ENCODE measurements around the gene SCPEP1. TPM values are rescaled to one million over a fixed set of nuclear protein-coding genes. Genes with fewer than 3 reads are reported as not detected.
A peak's percentile ranks its signal among the peaks of the same experiment; 100 is the strongest.

The SCPEP1 gene
- total and polyA plus RNA-seq, 4 donors: 34.8 to 49.5 (median 44.0) TPM

DNA sequence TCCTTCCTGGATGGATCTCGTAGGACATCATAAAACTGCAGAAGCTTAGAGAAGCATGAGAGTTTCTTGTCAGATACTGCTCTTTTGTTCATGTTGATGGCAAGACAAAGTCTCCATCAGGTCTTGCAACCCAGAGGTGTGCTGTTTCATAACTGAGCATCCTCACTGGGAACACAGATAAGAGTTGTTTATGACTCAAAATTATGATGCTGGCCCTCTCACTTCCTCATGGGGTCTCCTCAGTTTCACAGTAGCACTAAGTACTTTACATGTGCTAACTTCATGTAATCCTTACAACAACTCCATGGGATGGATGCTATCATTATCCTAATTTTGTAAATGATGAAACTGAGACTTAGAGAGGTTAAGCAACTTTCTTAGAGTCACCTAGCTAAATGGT, 14.4 kb downstream of the SCPEP1 start:
- WGBS (ENCODE audit: insufficient coverage): 83% methylated on average over 1 of the region's 1 CpG
- H3K9me3 ChIP-seq (ENCODE audit: control insufficient read depth, insufficient read depth, low read length): peaks cover 3% of the 10 kb centered on the region
- no peaks in the 10 kb centered on the region for H3K27me3 ChIP-seq (ENCODE audit: control insufficient read depth, insufficient read depth, low read length)
- no peak for DNase-seq (ENCODE audit: low read depth in 4 of 6, low spot score in 6 of 6)
- H3K4me3 ChIP-seq (ENCODE audit: low read depth, low read length): no peak overlapping the region
- no peaks in the 10 kb centered on the region for H3K4me1 ChIP-seq (ENCODE audit: control insufficient read depth, insufficient read depth, low read length)
- H3K27ac ChIP-seq (ENCODE audit: low read depth, low read length): no peak overlapping the region
- H3K36me3 ChIP-seq (ENCODE audit: control insufficient read depth, insufficient read depth, low read length): no peaks in the 10 kb centered on the region

DNA sequence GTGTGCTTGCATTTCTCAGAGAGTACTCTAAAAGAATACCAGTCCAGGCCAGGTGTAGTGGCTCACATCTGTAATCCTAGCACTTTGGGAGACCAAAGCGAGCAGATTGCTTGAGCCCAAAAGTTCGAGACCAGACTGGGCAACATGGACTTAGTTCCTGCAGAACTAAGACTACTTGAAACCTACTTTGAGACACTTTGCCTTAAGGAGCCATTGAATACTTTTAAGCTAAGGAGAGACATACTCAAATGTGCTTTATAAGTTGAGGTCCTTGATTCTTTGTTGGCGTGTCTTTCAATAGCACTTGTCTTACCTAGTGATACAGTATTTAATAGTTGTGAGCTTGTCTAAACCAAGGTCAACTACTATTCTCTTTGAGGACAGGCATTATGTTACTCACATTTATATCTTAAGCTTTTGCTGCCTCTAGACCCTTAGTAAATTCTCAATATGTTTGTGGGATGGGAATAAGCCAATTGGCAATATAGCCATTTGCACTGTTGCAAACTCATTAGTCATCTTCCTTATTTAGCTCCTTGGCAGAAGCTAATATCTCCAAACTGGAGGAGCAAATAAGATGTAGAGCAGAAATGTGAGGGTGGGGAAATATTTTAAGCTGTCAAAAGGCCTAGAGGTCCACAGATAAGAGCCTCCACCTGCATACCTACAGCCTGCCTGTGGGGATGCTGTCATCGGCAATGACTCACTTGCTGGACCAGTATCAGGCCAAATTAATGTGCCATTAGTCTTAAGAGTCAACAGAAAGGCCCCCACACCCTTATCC, 16.3 kb downstream of the SCPEP1 start:
- H3K27ac ChIP-seq (ENCODE audit: low read depth, low read length): no peak overlapping the region
- no peaks in the 10 kb centered on the region for H3K36me3 ChIP-seq (ENCODE audit: control insufficient read depth, insufficient read depth, low read length)
- peak in 1 of 6 donors; percentile 20 for DNase-seq (ENCODE audit: low read depth in 4 of 6, low spot score in 6 of 6)

GRCh38 chr17:56995766-56996165, 17.8 kb downstream of the SCPEP1 start:
- WGBS (ENCODE audit: insufficient coverage): 60% methylated on average over 1 of the region's 1 CpG
- no peaks in the 10 kb centered on the region for H3K4me1 ChIP-seq (ENCODE audit: control insufficient read depth, insufficient read depth, low read length)
- peak in 1 of 6 donors; percentile 29 for DNase-seq (ENCODE audit: low read depth in 4 of 6, low spot score in 6 of 6)

More for the DNA sequence above, 16.3 kb downstream of the SCPEP1 start:
- WGBS (ENCODE audit: insufficient coverage): 100% methylated on average over 2 of the region's 4 CpGs
- H3K9me3 ChIP-seq (ENCODE audit: control insufficient read depth, insufficient read depth, low read length): peaks cover under 1% of the 10 kb centered on the region
- H3K4me3 ChIP-seq (ENCODE audit: low read depth, low read length): no peak overlapping the region
- no peaks in the 10 kb centered on the region for H3K4me1 ChIP-seq (ENCODE audit: control insufficient read depth, insufficient read depth, low read length)
- H3K27me3 ChIP-seq (ENCODE audit: control insufficient read depth, insufficient read depth, low read length): no peaks in the 10 kb centered on the region

DNA sequence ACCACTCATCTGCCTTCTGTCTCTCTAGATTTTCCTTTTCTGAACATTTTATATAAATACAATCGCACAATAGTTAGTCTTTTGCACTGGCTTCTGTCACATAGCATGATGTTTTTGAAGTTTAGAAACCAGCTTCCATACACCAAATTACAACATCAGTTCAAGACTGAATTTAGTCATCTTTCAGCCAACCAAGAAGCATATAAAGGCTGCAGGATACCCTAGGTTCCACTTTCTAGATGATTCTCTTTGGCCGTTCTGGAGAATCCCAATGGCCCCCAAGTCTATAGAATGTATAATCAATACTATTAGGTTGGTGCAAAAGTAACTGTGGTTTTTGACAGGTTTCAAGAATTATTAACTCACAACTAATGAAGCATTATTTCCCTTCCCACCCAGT, 19.4 kb downstream of the SCPEP1 start:
- no peak for DNase-seq (ENCODE audit: low read depth in 4 of 6, low spot score in 6 of 6)
- no peaks in the 10 kb centered on the region for H3K27me3 ChIP-seq (ENCODE audit: control insufficient read depth, insufficient read depth, low read length)
- no peaks in the 10 kb centered on the region for H3K9me3 ChIP-seq (ENCODE audit: control insufficient read depth, insufficient read depth, low read length)
- H3K27ac ChIP-seq (ENCODE audit: low read depth, low read length): no peak overlapping the region
- WGBS (ENCODE audit: insufficient coverage): 100% methylated on average over 1 of the region's 2 CpGs
- no peaks in the 10 kb centered on the region for H3K4me1 ChIP-seq (ENCODE audit: control insufficient read depth, insufficient read depth, low read length)
- H3K4me3 ChIP-seq (ENCODE audit: low read depth, low read length): no peak overlapping the region
- peaks cover 3% of the 10 kb centered on the region for H3K36me3 ChIP-seq (ENCODE audit: control insufficient read depth, insufficient read depth, low read length)

More at GRCh38 chr17:56995766-56996165, 17.8 kb downstream of the SCPEP1 start:
- Histone ChIP-seq H3K9me3 (ENCODE audit: control insufficient read depth, insufficient read depth, low read length) (no peaks in the 10 kb centered on the region), H3K27ac (ENCODE audit: low read depth, low read length) (no peak overlapping the region), H3K4me3 (ENCODE audit: low read depth, low read length) (no peak overlapping the region), H3K27me3 (ENCODE audit: control insufficient read depth, insufficient read depth, low read length) (no peaks in the 10 kb centered on the region), H3K36me3 (ENCODE audit: control insufficient read depth, insufficient read depth, low read length) (no peaks in the 10 kb centered on the region)

GRCh38 chr17:57001541-57001940, 23.6 kb downstream of the SCPEP1 start:
- WGBS (ENCODE audit: insufficient coverage): 89% methylated on average over 4 of the region's 7 CpGs
- Histone ChIP-seq H3K27me3 (ENCODE audit: control insufficient read depth, insufficient read depth, low read length) (no peaks in the 10 kb centered on the region), H3K27ac (ENCODE audit: low read depth, low read length) (no peak overlapping the region), H3K4me3 (ENCODE audit: low read depth, low read length) (no peak overlapping the region), H3K36me3 (ENCODE audit: control insufficient read depth, insufficient read depth, low read length) (peaks cover 5% of the 10 kb centered on the region), H3K4me1 (ENCODE audit: control insufficient read depth, insufficient read depth, low read length) (no peaks in the 10 kb centered on the region), H3K9me3 (ENCODE audit: control insufficient read depth, insufficient read depth, low read length) (no peaks in the 10 kb centered on the region)
- DNase-seq (ENCODE audit: low read depth in 4 of 6, low spot score in 6 of 6): peak in 1 of 6 donors; percentile 12

- Histone ChIP-seq H3K36me3 (ENCODE audit: control insufficient read depth, insufficient read depth, low read length) (peaks cover 5% of the 10 kb centered on the region), H3K27ac (ENCODE audit: low read depth, low read length) (no peak overlapping the region), H3K9me3 (ENCODE audit: control insufficient read depth, insufficient read depth, low read length) (no peaks in the 10 kb centered on the region), H3K4me3 (ENCODE audit: low read depth, low read length) (no peak overlapping the region), H3K27me3 (ENCODE audit: control insufficient read depth, insufficient read depth, low read length) (no peaks in the 10 kb centered on the region), H3K4me1 (ENCODE audit: control insufficient read depth, insufficient read depth, low read length) (no peaks in the 10 kb centered on the region)
- 85% methylated on average over 5 of the region's 5 CpGs for WGBS (ENCODE audit: insufficient coverage)
- DNase-seq (ENCODE audit: low read depth in 4 of 6, low spot score in 6 of 6): no peak
These were observed 25.0 kb downstream of the SCPEP1 start for GRCh38 chr17:57002904-57003303.

DNA sequence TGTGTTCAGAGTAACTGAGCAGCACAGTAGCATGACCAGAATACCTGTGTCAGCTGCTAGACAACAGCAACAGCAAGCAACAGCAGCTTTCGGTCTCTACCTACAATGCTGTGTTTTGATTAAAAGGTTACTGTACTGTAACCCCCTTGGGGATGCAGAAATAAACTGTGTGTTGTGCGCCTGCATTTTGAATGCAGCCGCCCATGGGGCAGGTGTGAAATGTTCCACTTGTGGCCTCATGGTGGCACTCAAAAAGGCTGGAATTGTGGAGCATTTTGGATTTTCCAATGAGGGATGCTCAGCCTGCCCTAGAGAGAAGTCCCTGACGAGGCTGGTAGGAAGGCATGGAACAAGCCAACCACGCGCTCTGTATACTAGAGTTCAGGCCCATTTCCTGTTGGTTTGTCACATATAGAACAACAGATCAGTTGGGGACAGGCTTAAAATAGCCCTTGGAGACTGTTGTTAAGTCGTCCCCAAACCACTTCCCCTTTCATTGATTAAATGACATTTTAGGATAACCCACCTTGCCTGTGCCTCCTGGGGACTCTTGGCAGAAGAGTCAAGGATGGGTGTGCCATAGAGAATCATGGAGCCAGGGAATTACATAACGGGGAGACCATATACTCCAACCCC, 27.1 kb downstream of the SCPEP1 start:
- no peaks in the 10 kb centered on the region for H3K9me3 ChIP-seq (ENCODE audit: control insufficient read depth, insufficient read depth, low read length)

DNA sequence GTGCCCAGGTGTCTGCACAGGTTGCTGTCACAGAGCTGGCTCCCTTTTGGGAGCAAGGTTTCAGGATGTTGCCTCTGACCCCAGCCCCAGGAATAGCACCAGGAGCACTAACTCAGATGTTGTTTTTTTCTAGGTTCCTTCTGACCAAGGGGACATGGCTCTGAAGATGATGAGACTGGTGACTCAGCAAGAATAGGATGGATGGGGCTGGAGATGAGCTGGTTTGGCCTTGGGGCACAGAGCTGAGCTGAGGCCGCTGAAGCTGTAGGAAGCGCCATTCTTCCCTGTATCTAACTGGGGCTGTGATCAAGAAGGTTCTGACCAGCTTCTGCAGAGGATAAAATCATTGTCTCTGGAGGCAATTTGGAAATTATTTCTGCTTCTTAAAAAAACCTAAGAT, 28.1 kb downstream of the SCPEP1 start:
- Histone ChIP-seq H3K27ac (ENCODE audit: low read depth, low read length) (no peak overlapping the region), H3K9me3 (ENCODE audit: control insufficient read depth, insufficient read depth, low read length) (no peaks in the 10 kb centered on the region), H3K4me1 (ENCODE audit: control insufficient read depth, insufficient read depth, low read length) (no peaks in the 10 kb centered on the region), H3K27me3 (ENCODE audit: control insufficient read depth, insufficient read depth, low read length) (no peaks in the 10 kb centered on the region), H3K36me3 (ENCODE audit: control insufficient read depth, insufficient read depth, low read length) (peaks cover 5% of the 10 kb centered on the region), H3K4me3 (ENCODE audit: low read depth, low read length) (no peak overlapping the region)
- WGBS (ENCODE audit: insufficient coverage): 100% methylated on average over 2 of the region's 2 CpGs
- no peak for DNase-seq (ENCODE audit: low read depth in 4 of 6, low spot score in 6 of 6)

More for the DNA sequence above, 27.1 kb downstream of the SCPEP1 start:
- peaks cover 5% of the 10 kb centered on the region for H3K36me3 ChIP-seq (ENCODE audit: control insufficient read depth, insufficient read depth, low read length)
- H3K27ac ChIP-seq (ENCODE audit: low read depth, low read length): no peak overlapping the region
- no peaks in the 10 kb centered on the region for H3K4me1 ChIP-seq (ENCODE audit: control insufficient read depth, insufficient read depth, low read length)
- peak in 2 of 6 donors; percentile 7 to 14 for DNase-seq (ENCODE audit: low read depth in 4 of 6, low spot score in 6 of 6)
- WGBS (ENCODE audit: insufficient coverage): 86% methylated on average over 6 of the region's 8 CpGs
- no peak overlapping the region for H3K4me3 ChIP-seq (ENCODE audit: low read depth, low read length)
- H3K27me3 ChIP-seq (ENCODE audit: control insufficient read depth, insufficient read depth, low read length): no peaks in the 10 kb centered on the region

DNA sequence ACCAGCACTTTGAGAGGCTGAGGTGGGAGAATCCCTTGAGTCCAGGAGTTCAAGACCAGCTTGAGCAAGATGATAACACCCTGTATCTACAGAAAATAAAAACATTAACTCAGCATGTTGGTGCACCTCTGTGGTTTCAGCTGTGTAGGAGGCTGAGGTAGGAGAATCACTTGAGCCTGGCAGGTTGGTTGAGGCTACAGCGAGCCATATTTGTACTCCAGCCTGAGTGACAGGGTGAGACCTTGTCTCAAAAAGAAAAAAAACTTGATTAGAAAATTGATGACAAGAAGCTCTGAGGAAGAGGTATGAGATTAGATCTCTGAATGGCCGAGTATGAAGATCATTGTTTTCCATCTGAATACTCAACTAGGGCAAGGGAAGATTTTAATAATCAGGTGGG, 31.0 kb downstream of the SCPEP1 start:
- H3K9me3 ChIP-seq (ENCODE audit: control insufficient read depth, insufficient read depth, low read length): no peaks in the 10 kb centered on the region
- H3K4me1 ChIP-seq (ENCODE audit: control insufficient read depth, insufficient read depth, low read length): no peaks in the 10 kb centered on the region
- H3K36me3 ChIP-seq (ENCODE audit: control insufficient read depth, insufficient read depth, low read length): no peaks in the 10 kb centered on the region
- no peak overlapping the region for H3K4me3 ChIP-seq (ENCODE audit: low read depth, low read length)
- no peak overlapping the region for H3K27ac ChIP-seq (ENCODE audit: low read depth, low read length)
- WGBS (ENCODE audit: insufficient coverage): 100% methylated on average over 2 of the region's 2 CpGs
- H3K27me3 ChIP-seq (ENCODE audit: control insufficient read depth, insufficient read depth, low read length): no peaks in the 10 kb centered on the region
- DNase-seq (ENCODE audit: low read depth in 4 of 6, low spot score in 6 of 6): no peak
